ENCODE results near the gene ZNF317. TPM values are rescaled to one million over a fixed set of nuclear protein-coding genes. Genes with fewer than 3 reads are reported as not detected.

The ZNF317 gene
- 16.9 and 18.8 TPM in 2 replicates for total RNA-seq

GRCh38 chr19:9140159-9140874 is at the start of gene ZNF317:
Gene ZNF317 (plus strand): TSS chr19:9140397. CDS start chr19:9156017, 15,620 bp downstream.

GRCh38 chr19:9107375-9107774 is 32.8 kb upstream of the ZNF317 start, which contains the start of gene OR7G2:
Gene OR7G2 (minus strand): TSS chr19:9107475. CDS start chr19:9103243, 4,232 bp downstream.

GRCh38 chr19:9115307-9115813 is 24.8 kb upstream of the ZNF317 start, which contains the start of gene OR7G1:
Gene OR7G1 (minus strand): TSS chr19:9115763. CDS start chr19:9115763, 0 bp downstream.

GRCh38 chr19:9126900-9127405 is 13.2 kb upstream of the ZNF317 start, which contains the start of gene OR7G3:
Gene OR7G3 (minus strand): TSS chr19:9126950. CDS start chr19:9126950, 0 bp downstream.

GRCh38 chr19:9178901-9179300 is 38.7 kb downstream of the ZNF317 start, which contains the start of gene OR7D2:
Gene OR7D2 (plus strand): TSS chr19:9178979. CDS start chr19:9185782, 6,803 bp downstream.

Other genes starting within 250 kb of the ZNF317 start
- gene MUC16, start 130.0 kb upstream of the ZNF317 start, total RNA-seq, result under 0.01 TPM in 1 of 2 replicates, not detected in the other
- not detected in 2 replicates for gene OR1M1, start 53.3 kb upstream of the ZNF317 start, total RNA-seq
- not detected in 2 replicates for gene OR7G2, start 32.9 kb upstream of the ZNF317 start, total RNA-seq
- not detected in 2 replicates for gene OR7G1, start 24.6 kb upstream of the ZNF317 start, total RNA-seq
- not detected in 2 replicates for gene OR7G3, start 13.4 kb upstream of the ZNF317 start, total RNA-seq
- gene OR7D2, start 38.6 kb downstream of the ZNF317 start, total RNA-seq, result not detected in 2 replicates
- gene OR7D4, start 79.2 kb downstream of the ZNF317 start, total RNA-seq, result not detected in 2 replicates
- not detected in 2 replicates for gene OR7E24, start 110.5 kb downstream of the ZNF317 start, total RNA-seq
- gene ZNF699, start 169.4 kb downstream of the ZNF317 start, total RNA-seq, result 5.9 and 7.3 TPM in 2 replicates
- 7.3 and 9.0 TPM in 2 replicates for gene ZNF559, start 183.8 kb downstream of the ZNF317 start, total RNA-seq
- gene ZNF177, start 222.6 kb downstream of the ZNF317 start, total RNA-seq, result 0.73 and 0.78 TPM in 2 replicates